GM12874 (cell line): Measurements from ENCODE around the gene SRP68.

ENCODE experiments used
- TF ChIP-seq, protein P1 (sequence below): IDR thresholded peaks from 2 replicates; pipeline ENCODE4 v1.5.1; 2011; ENCODE audit warnings: low read depth, mild to moderate bottlenecking, control low read depth, low read length, moderate library complexity; ENCODE audit not compliant: insufficient read depth

The SRP68 gene

DNA sequence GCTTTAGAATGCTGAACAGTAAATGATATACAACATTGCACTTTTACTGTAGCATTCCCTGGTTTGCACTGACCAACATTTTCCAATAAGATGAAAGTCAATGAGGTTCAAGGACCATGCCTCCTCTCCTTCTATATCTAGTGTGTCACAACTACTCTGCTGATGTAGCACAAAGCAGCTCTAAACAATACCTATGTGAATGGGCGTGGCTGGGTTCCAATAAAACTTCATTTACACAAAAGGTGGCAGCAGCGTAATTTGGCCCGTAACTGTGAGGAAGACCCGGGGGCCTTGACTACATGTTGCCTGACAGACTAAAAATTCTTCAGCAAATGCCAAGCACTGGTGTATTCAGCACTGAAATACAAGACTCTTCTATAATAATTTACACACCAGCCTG is 6.5 kb downstream of the SRP68 start:
- TF ChIP-seq, protein P1, sequence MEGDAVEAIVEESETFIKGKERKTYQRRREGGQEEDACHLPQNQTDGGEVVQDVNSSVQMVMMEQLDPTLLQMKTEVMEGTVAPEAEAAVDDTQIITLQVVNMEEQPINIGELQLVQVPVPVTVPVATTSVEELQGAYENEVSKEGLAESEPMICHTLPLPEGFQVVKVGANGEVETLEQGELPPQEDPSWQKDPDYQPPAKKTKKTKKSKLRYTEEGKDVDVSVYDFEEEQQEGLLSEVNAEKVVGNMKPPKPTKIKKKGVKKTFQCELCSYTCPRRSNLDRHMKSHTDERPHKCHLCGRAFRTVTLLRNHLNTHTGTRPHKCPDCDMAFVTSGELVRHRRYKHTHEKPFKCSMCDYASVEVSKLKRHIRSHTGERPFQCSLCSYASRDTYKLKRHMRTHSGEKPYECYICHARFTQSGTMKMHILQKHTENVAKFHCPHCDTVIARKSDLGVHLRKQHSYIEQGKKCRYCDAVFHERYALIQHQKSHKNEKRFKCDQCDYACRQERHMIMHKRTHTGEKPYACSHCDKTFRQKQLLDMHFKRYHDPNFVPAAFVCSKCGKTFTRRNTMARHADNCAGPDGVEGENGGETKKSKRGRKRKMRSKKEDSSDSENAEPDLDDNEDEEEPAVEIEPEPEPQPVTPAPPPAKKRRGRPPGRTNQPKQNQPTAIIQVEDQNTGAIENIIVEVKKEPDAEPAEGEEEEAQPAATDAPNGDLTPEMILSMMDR = no peak

DNA sequence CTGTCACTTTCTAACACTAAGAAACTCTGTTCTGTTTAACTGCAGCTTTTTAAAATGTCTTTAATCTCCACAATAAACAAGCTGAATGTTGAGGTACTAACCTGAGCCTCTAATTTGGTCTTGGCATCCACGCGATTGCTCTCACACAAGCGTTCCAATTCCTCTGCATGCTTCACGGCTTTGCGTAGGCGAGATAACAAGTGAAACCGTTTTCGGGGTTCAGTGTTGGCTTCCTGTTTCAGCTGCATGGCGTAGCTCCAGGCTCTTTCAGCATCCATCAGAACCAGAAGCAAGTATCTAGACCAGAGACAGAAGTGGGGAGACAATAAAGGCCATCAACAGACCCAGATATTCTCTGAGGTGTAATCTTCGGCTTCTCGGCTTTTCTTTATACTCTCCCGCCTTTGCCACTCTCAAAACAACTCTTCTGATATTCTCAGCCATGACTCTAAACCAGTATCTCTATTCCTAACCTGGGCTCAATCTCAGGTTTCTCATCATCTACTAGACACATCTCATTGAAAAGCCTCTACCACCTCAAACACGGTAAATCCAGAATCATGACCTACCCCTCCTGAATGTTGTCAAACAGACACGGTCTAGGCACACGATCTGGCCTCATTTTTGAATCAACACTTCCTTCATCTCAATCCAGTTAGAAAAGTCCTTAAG is 8.3 kb downstream of the SRP68 start:
- TF ChIP-seq, protein P1 = no peak

DNA sequence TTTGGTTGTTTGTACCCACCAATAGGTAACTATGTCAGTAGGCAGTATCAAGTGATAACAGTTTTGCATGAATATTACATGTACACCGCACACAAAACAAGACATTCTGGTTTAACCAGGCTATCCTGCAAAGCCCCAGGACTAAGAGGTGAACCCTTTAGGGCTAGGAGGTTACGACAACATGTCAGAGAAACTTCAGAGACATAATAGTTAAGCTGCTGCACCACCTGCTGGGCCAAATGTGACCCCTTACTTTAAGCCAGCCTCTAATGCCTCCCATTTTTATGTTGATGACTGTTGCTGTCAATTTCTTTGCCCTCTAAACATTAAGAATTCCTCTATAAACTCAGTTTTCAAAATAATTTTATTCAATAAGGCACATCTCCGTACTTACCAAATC is 15.4 kb downstream of the SRP68 start:
- TF ChIP-seq, protein P1 = no peak

DNA sequence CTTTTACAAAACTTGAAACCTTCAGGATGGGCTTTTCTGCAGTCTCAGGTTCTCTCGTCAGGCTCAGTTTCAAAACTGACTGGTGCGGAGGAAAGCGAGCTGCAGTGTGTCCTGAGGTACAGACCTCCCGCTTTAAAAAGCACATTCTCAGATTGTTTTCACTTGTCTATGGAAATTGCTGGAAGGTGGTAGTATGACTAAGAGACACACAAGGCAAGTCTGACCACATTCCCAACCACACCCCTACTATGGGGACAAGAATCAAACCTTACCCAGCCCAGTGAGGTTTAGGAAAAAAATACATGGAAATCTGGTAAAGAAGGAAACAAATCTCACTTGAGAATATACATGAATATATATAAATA is 18.2 kb downstream of the SRP68 start:
- TF ChIP-seq, protein P1 = no peak

DNA sequence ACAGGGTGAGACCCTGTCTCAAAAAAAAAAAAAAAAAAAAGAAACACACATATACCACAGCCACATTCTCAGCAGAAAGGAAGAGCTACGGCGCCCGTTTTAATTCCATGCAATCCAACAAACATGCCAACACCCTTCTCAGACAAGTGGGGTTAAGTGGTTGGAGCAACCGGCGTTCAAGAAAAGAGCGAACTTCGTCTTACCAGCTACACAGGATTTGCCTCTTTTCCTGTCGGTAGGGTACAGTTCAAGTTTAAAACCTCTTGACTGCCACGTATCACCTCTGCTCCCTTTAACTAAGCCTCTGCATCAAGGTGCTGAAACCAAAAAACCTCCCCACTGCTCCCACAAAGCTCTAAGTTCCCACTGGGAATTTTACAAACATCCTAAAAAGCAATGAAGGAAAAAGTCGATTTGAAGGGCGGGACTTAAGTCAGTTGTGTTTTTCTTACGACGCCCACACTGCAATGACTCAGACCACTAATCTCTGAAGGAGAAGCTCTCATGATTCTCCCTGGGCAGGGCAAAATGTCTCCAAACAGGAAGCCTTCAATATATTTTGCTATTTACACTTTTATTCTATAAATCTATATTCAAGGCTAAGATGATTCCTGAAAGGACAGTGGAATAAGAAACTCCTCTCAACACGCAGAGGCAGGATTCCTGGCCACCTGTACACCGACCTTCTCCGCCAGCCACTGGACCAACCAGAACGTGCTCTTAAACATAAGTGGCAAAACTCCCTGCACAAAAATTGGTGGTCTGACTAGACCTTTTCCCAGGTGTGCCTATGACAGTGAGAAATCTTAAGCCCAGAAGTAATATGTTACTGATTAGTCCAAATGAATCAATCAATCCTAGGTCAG is 18.8 kb downstream of the SRP68 start:
- TF ChIP-seq, protein P1 = no peak

DNA sequence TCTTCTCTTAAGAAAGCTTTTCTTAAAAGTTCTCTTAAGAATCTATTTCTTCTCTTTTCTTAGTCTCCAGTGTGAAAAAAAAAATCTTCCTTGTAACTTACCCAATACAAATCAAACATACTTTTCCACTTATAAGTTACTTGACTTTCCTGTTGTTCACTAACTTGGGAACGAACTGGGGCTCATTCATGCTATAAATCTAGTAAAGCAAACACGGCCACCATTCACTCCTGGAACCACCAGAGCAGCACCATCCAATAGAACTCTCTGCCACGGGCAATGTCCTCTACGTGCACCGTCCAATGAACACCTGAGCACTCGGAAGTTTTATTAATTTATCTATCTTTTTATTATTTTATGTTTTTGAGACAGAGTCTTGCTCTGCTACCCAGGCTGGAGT is 20.8 kb downstream of the SRP68 start:
- TF ChIP-seq, protein P1 = no peak

DNA sequence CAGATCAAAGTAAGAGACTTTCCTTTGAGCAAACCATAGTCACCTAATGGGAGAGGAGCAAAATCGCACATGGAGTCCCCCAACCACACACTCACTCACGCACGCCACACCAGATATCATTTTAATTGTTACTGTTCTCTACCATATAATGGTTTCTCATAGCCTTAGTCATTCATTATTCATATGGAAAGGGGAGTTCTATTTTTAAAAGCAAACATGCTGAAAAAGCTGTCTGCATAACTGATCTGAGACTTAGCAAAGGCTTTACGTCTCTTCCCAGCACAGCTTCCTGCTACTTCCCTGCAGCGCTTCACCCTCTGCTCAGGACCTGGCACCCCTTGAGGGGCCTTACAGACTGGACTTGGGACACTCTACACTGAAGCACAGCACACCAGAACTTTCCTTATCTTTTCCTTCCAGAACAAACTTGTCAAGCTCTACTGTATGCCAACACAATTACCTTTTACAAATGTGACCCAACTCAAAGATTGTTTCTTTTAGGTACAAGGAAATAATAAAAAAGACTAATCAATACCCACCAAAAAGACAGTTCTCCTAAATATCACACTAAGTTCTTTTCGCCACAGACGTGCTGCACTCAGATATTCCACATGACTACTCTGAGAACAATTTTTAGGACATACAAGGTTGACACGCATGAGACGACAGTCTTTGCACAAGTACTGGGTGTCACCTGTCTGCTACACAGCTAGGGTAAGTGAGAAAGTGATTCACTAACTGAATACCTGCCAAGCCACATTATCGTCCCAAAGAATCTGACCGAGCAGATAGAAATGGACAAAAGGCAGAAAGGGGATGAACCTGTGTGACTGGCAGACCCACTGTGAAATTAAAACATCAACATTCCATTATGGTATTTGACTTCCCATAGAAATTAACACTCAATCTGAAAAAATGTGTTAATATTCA is 21.5 kb downstream of the SRP68 start:
- TF ChIP-seq, protein P1 = no peak
